Measurements from ENCODE around the gene ORAI3. TPM values are rescaled to one million over a fixed set of nuclear protein-coding genes. Genes with fewer than 3 reads are reported as not detected.

ORAI3 gene
- total and polyA plus RNA-seq, 4 donors: 10.4 to 28.0 (median 14.7) TPM

DNA sequence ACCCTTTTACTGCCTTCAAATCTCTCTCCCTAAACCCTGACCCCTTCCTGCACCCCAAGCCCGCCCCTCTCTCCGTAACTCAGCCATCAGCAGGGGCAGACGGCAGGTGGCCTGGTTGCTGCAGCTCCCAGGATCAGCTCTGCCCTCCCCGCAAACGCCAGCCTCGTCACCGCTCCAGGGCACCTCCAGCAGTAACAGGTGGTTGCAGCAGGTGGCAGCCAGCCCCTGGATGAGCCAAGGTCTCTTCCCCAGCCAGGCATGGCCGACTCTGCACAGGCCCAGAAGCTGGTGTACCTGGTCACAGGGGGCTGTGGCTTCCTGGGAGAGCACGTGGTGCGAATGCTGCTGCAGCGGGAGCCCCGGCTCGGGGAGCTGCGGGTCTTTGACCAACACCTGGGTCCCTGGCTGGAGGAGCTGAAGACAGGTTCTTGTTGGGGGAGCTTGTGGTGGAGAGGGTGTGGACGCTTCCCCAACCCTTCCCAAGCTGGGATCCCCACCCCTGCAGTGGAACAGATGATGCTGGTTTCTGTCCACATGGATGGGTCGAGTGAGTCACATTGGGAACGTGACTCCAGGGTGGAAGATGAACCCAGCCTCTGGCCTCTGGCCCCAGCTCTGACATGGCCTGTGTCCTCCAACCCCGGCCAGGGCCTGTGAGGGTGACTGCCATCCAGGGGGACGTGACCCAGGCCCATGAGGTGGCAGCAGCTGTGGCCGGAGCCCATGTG lies 36.7 kb downstream of the ORAI3 start:
- Histone ChIP-seq H3K36me3 (ENCODE audit: control insufficient read depth, insufficient read depth, low read length) (peaks cover 95% of the 10 kb centered on the region), H3K9me3 (ENCODE audit: control insufficient read depth, insufficient read depth, low read length) (no peaks in the 10 kb centered on the region), H3K4me3 (ENCODE audit: low read depth, low read length) (peak overlapping the region; percentile 24), H3K27ac (ENCODE audit: low read depth, low read length) (no peak overlapping the region), H3K4me1 (ENCODE audit: control insufficient read depth, insufficient read depth, low read length) (peaks cover 17% of the 10 kb centered on the region), H3K27me3 (ENCODE audit: control insufficient read depth, insufficient read depth, low read length) (no peaks in the 10 kb centered on the region)
- DNase-seq (ENCODE audit: low read depth in 4 of 6, low spot score in 6 of 6): peak in 1 of 6 donors; percentile 16
- WGBS (ENCODE audit: insufficient coverage): 68% methylated on average over 16 of the region's 20 CpGs

DNA sequence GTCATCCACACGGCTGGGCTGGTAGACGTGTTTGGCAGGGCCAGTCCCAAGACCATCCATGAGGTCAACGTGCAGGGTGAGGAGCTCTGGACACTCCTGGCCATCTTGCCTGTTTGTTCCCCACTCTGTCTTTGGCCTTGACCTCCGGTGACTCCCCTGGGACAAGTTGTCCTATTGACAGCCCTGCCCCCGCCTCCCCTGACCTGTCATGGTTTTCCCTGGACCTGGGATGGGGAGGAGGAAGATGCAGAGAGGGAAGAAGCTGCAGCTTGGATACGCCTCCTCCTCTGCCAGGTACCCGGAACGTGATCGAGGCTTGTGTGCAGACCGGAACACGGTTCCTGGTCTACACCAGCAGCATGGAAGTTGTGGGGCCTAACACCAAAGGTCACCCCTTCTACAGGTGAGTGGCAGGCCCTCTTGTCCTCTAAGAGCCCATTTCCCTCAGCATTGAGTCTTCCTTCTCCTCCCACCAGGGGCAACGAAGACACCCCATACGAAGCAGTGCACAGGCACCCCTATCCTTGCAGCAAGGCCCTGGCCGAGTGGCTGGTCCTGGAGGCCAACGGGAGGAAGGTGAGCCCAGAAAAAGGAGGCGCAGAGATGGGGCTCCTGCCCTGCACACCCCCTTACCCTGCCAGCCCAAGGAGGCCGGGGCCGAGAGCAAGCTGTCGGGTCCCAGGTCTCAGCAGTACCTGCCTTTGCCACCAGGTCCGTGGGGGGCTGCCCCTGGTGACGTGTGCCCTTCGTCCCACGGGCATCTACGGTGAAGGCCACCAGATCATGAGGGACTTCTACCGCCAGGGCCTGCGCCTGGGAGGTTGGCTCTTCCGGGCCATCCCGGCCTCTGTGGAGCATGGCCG lies 37.5 kb downstream of the ORAI3 start:
- WGBS (ENCODE audit: insufficient coverage): 91% methylated on average over 28 of the region's 29 CpGs
- Histone ChIP-seq H3K36me3 (ENCODE audit: control insufficient read depth, insufficient read depth, low read length) (peaks cover 95% of the 10 kb centered on the region), H3K4me1 (ENCODE audit: control insufficient read depth, insufficient read depth, low read length) (peaks cover 17% of the 10 kb centered on the region), H3K27ac (ENCODE audit: low read depth, low read length) (no peak overlapping the region), H3K4me3 (ENCODE audit: low read depth, low read length) (no peak overlapping the region), H3K27me3 (ENCODE audit: control insufficient read depth, insufficient read depth, low read length) (no peaks in the 10 kb centered on the region), H3K9me3 (ENCODE audit: control insufficient read depth, insufficient read depth, low read length) (no peaks in the 10 kb centered on the region)
- no peak for DNase-seq (ENCODE audit: low read depth in 4 of 6, low spot score in 6 of 6)

DNA sequence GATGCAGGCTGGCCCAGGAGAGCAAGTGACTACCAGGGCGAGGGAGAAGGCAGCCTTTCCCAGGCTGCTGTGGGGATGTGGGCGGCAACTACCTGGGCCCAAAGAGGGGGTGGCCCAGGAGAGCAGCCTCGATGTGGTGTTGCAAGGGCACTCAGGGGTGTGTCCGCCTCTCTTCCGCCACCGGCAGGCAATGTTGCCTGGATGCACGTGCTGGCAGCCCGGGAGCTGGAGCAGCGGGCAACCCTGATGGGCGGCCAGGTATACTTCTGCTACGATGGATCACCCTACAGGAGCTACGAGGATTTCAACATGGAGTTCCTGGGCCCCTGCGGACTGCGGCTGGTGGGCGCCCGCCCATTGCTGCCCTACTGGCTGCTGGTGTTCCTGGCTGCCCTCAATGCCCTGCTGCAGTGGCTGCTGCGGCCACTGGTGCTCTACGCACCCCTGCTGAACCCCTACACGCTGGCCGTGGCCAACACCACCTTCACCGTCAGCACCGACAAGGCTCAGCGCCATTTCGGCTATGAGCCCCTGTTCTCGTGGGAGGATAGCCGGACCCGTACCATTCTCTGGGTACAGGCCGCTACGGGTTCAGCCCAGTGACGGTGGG lies 38.8 kb downstream of the ORAI3 start:
- 91% methylated on average over 30 of the region's 30 CpGs for WGBS (ENCODE audit: insufficient coverage)
- Histone ChIP-seq H3K27me3 (ENCODE audit: control insufficient read depth, insufficient read depth, low read length) (no peaks in the 10 kb centered on the region), H3K9me3 (ENCODE audit: control insufficient read depth, insufficient read depth, low read length) (no peaks in the 10 kb centered on the region), H3K27ac (ENCODE audit: low read depth, low read length) (no peak overlapping the region), H3K36me3 (ENCODE audit: control insufficient read depth, insufficient read depth, low read length) (peaks cover 95% of the 10 kb centered on the region), H3K4me1 (ENCODE audit: control insufficient read depth, insufficient read depth, low read length) (peaks cover 17% of the 10 kb centered on the region), H3K4me3 (ENCODE audit: low read depth, low read length) (no peak overlapping the region)
- no peak for DNase-seq (ENCODE audit: low read depth in 4 of 6, low spot score in 6 of 6)

DNA sequence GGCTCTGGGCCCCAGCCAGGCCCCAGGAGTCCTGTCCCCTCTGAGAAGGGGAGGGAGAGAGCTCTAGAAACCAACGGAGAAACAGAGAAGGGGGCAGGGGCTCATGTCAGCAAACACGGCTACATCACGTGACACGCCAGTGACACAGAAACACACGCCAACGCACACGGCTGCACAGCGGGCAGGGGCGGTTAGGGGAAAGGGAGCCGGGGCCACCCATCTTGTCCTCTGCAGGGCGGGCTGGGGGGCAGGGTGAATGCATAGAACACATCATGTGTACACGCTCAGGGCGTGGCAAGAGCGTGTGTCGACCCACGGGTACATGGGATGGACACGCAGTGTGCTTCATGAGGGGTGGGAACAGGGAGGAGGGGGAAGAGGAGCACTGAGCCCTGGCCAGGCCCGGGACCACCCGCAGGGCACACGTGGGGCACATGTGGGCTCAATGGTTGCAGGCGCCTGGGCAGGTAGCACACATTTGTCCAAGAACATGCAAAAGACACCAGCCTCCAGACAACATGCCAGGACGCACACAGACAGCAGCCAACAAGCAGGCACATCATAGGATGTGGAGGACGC lies 40.7 kb downstream of the ORAI3 start:
- 90% methylated on average over 20 of the region's 23 CpGs for WGBS (ENCODE audit: insufficient coverage)
- Histone ChIP-seq H3K9me3 (ENCODE audit: control insufficient read depth, insufficient read depth, low read length) (no peaks in the 10 kb centered on the region), H3K4me3 (ENCODE audit: low read depth, low read length) (no peak overlapping the region), H3K4me1 (ENCODE audit: control insufficient read depth, insufficient read depth, low read length) (peaks cover 11% of the 10 kb centered on the region), H3K27me3 (ENCODE audit: control insufficient read depth, insufficient read depth, low read length) (no peaks in the 10 kb centered on the region), H3K27ac (ENCODE audit: low read depth, low read length) (no peak overlapping the region), H3K36me3 (ENCODE audit: control insufficient read depth, insufficient read depth, low read length) (peaks cover 94% of the 10 kb centered on the region)
- no peak for DNase-seq (ENCODE audit: low read depth in 4 of 6, low spot score in 6 of 6)

DNA sequence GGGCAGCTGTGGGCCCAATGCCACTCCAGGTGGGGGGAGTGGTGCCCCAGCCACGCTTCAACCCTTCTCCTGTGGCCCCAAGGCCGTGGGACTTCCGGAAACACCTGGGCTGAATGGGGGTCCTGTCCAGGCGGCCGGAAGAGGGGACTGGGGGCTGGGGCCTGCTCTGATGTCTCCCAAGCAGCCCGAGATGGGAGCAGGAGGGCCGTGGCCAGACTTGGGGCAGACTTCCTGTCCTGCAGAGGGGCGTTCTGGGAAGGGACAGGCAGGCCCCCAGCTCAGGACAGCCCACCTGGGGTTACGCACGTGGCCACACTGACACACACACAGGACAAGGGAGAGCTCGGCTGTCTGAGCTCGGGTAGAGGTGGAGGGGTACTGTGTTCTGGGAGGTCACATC lies 41.2 kb downstream of the ORAI3 start:
- 86% methylated on average over 8 of the region's 12 CpGs for WGBS (ENCODE audit: insufficient coverage)
- peaks cover 6% of the 10 kb centered on the region for H3K4me1 ChIP-seq (ENCODE audit: control insufficient read depth, insufficient read depth, low read length)
- H3K36me3 ChIP-seq (ENCODE audit: control insufficient read depth, insufficient read depth, low read length): peaks cover 92% of the 10 kb centered on the region
- H3K4me3 ChIP-seq (ENCODE audit: low read depth, low read length): no peak overlapping the region
- H3K27ac ChIP-seq (ENCODE audit: low read depth, low read length): no peak overlapping the region
- no peak for DNase-seq (ENCODE audit: low read depth in 4 of 6, low spot score in 6 of 6)
- no peaks in the 10 kb centered on the region for H3K27me3 ChIP-seq (ENCODE audit: control insufficient read depth, insufficient read depth, low read length)
- H3K9me3 ChIP-seq (ENCODE audit: control insufficient read depth, insufficient read depth, low read length): no peaks in the 10 kb centered on the region

DNA sequence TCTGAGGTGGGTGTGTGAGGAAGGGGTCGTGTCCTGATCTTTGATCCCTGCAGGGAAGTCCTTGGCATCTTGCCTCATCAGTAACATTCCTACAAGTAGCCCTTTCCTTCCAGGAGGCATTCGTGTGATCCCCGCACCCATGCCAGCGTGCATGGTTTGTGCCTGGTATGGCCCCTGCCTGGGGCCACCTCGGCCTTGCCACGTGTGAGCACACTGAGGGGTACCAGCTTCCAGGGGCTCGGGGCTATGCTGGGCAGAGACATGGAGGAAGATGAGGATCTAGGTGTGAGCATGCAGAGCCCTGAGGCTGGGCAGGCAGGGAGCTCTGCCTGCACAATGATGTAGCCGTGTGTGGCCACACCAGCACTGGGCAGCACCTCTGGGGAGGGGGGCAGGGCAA lies 42.2 kb downstream of the ORAI3 start:
- Histone ChIP-seq H3K9me3 (ENCODE audit: control insufficient read depth, insufficient read depth, low read length) (no peaks in the 10 kb centered on the region), H3K36me3 (ENCODE audit: control insufficient read depth, insufficient read depth, low read length) (peaks cover 82% of the 10 kb centered on the region), H3K27ac (ENCODE audit: low read depth, low read length) (no peak overlapping the region), H3K4me1 (ENCODE audit: control insufficient read depth, insufficient read depth, low read length) (no peaks in the 10 kb centered on the region), H3K27me3 (ENCODE audit: control insufficient read depth, insufficient read depth, low read length) (no peaks in the 10 kb centered on the region), H3K4me3 (ENCODE audit: low read depth, low read length) (no peak overlapping the region)
- 69% methylated on average over 7 of the region's 8 CpGs for WGBS (ENCODE audit: insufficient coverage)
- no peak for DNase-seq (ENCODE audit: low read depth in 4 of 6, low spot score in 6 of 6)

DNA sequence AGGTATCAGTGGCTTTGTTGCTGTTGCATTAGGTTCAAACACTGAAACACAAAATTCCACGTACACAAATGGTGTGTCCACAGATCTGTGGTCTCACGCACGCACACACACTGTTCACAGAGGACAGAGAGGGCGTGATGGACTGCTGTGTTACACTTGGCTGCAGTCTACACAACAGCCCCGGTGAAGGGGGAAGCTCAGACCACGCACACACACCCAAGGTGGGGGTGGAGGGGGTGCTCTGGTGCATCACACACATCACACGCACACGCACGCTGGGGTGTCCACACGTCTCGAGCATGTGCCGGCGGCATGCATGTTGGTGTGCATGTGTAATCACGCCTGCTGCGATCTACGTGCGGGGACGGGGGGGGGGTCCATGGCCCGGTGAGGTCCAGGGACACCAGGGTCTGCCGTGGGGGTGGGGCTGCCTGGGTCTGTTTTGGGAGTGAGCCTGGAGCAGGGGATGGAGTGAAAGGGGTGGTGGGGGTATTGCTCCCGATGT lies 43.5 kb downstream of the ORAI3 start:
- Histone ChIP-seq H3K27me3 (ENCODE audit: control insufficient read depth, insufficient read depth, low read length) (no peaks in the 10 kb centered on the region), H3K4me3 (ENCODE audit: low read depth, low read length) (no peak overlapping the region), H3K27ac (ENCODE audit: low read depth, low read length) (no peak overlapping the region), H3K9me3 (ENCODE audit: control insufficient read depth, insufficient read depth, low read length) (no peaks in the 10 kb centered on the region), H3K4me1 (ENCODE audit: control insufficient read depth, insufficient read depth, low read length) (peaks cover 8% of the 10 kb centered on the region), H3K36me3 (ENCODE audit: control insufficient read depth, insufficient read depth, low read length) (peaks cover 82% of the 10 kb centered on the region)
- WGBS (ENCODE audit: insufficient coverage): 95% methylated on average over 10 of the region's 21 CpGs
- no peak for DNase-seq (ENCODE audit: low read depth in 4 of 6, low spot score in 6 of 6)

DNA sequence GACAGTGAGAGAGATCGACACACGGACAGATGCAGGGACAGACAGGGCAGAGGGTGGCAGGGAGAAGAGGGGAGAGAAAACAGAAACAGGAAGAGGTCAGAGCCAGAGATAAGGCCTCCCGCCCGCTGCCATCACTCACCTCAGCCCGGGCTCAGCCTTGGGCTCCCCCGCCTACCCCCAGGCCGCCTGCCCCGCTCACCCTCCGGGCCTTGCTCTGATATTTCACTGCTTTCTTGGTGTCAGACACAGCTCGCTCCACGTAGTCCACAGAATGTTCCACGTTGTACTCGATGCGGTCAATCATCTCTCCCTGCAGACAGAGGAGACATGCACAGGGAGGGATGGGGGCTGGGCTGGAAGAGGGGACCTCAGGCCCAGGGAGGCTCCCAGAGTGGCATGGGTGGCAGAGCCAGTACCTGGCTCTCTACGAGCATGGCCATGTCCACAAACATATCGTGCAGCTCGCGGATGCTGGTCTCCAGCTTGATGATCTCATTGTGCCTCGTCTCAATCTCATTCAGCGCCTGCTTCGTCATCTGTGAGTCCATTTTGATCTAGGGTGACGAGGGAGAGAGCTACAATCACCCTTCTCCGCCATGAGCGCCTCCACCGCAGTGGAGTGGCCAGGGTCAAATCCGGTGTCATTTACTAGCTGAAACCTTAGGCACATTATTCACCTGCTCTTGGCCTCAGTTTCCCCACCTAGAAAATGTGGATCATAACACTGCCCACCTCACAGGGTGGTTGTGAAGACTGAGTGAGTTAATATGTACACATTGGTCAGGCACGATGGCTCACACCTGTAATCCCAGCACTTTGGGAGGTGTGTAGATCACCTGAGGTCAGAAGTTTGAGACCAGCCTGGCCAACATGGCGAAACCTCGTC lies 44.3 kb downstream of the ORAI3 start:
- H3K36me3 ChIP-seq (ENCODE audit: control insufficient read depth, insufficient read depth, low read length): peaks cover 81% of the 10 kb centered on the region
- H3K4me3 ChIP-seq (ENCODE audit: low read depth, low read length): no peak overlapping the region
- H3K27ac ChIP-seq (ENCODE audit: low read depth, low read length): no peak overlapping the region
- no peaks in the 10 kb centered on the region for H3K9me3 ChIP-seq (ENCODE audit: control insufficient read depth, insufficient read depth, low read length)
- no peaks in the 10 kb centered on the region for H3K27me3 ChIP-seq (ENCODE audit: control insufficient read depth, insufficient read depth, low read length)
- H3K4me1 ChIP-seq (ENCODE audit: control insufficient read depth, insufficient read depth, low read length): peaks cover 13% of the 10 kb centered on the region
- DNase-seq (ENCODE audit: low read depth in 4 of 6, low spot score in 6 of 6): no peak
- 87% methylated on average over 19 of the region's 29 CpGs for WGBS (ENCODE audit: insufficient coverage)

DNA sequence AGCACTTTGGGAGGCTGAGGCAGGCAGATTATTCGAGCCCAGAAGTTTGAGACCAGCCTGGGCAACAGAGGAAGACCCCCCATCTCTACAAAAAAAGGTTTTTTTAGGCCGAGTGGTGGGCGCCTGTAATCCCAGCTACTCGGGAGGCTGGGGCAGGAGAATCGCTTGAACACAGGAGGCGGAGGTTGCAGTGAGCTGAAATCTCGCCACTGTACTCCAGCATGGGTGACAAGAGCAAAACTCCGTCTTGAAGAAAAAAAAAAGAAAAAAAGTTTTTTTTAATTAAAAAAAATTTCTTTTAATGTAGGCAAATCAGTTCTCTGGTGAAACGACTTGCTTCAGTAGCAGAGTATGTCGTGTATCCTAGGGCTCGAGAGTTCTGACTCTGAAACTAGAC lies 47.1 kb downstream of the ORAI3 start:
- no peak for DNase-seq (ENCODE audit: low read depth in 4 of 6, low spot score in 6 of 6)
- WGBS (ENCODE audit: insufficient coverage): 89% methylated on average over 8 of the region's 11 CpGs
- Histone ChIP-seq H3K27ac (ENCODE audit: low read depth, low read length) (no peak overlapping the region), H3K4me3 (ENCODE audit: low read depth, low read length) (no peak overlapping the region), H3K36me3 (ENCODE audit: control insufficient read depth, insufficient read depth, low read length) (peaks cover 69% of the 10 kb centered on the region), H3K9me3 (ENCODE audit: control insufficient read depth, insufficient read depth, low read length) (no peaks in the 10 kb centered on the region), H3K4me1 (ENCODE audit: control insufficient read depth, insufficient read depth, low read length) (peaks cover 13% of the 10 kb centered on the region), H3K27me3 (ENCODE audit: control insufficient read depth, insufficient read depth, low read length) (no peaks in the 10 kb centered on the region)
